HG03460 (cell line): ENCODE data around the gene PCARE.
"Not testable (repeated sequence)": the region's sequence is repeated elsewhere in the genome, so short reads cannot be mapped to it uniquely, and the experiment has no call there.

ENCODE experiments used
- ATAC-seq: cut with Tn5 transposase; IDR thresholded peaks from one replicate; pipeline ENCODE4 v1.9.1; 2021; ENCODE audit not compliant: unreplicated experiment

PCARE gene

DNA sequence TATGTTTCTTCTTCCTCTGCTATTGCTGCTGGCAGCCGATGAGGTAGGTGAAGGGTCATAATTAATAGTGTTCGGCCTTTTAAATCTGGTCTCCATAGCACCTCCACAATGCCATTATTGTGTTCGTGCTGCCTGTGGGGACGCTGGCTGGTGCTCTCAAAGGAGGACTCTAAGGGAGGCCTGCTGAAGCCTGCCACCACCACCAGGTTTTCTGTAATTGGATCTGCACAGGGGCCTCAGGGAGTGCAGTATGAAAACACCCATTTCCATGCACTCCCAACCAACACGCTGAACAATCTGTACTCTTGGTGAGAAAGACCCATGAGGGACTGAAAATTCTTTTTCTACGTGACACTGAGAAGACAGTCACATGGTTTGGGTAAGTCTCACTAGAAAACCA, 23.2 kb upstream of the PCARE start:
- no peak for ATAC-seq

DNA sequence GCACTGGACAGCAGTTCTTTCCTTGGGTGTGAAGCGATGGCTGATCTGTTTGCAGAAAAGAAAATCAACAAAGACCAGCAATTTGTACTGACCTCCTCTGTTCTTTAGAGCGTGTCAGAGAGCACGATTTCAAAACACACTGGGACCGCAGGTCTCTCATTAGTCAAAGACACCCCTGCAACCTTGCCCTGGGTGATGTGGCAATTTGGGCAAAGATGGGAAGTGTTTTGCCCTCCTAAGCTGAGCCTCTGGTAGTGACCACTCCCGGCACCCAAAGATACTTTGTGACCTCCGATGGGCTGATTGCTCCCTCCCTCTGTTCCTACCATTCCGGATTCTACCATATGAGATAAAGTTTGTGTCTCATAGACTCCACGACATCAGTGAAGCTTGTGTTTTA, 22.6 kb upstream of the PCARE start:
- ATAC-seq: no peak

DNA sequence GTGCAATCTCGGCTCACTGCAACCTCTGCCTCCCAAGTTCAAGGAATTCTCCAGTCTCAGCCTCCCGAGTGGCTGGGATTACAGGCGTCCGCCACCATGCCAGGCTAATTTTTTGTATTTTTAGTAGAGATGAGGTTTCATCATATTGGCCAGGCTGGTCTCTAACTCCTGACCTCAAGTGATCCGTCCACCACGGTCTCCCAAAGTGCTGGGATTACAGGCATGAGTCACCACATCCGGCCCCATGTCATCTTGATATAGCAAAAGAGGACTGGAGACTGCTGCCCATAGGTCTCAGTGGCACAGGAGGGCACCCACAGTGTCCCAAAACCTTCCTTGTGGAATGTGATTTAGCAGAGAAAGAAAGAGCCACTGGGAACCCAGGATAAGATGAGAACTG, 16.0 kb upstream of the PCARE start:
- ATAC-seq: not testable (repeated sequence)

DNA sequence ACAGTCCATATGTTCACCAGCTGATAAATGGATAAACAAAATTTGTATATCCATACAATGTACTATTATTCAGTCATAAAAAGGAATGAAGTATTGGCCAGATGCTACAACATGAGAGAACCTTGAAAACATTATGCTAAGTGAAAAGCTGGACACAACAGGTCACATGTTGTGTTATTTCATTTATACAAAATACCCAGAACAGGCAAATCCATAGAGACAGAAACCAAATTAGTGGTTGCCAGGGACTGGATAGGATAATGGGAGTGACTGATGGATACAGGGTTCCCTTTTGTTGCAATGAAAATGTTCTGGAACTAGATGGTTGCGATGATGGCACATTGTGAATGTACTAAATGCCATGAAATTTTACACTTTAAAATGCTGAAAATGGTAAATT, 10.2 kb upstream of the PCARE start:
- no peak for ATAC-seq

DNA sequence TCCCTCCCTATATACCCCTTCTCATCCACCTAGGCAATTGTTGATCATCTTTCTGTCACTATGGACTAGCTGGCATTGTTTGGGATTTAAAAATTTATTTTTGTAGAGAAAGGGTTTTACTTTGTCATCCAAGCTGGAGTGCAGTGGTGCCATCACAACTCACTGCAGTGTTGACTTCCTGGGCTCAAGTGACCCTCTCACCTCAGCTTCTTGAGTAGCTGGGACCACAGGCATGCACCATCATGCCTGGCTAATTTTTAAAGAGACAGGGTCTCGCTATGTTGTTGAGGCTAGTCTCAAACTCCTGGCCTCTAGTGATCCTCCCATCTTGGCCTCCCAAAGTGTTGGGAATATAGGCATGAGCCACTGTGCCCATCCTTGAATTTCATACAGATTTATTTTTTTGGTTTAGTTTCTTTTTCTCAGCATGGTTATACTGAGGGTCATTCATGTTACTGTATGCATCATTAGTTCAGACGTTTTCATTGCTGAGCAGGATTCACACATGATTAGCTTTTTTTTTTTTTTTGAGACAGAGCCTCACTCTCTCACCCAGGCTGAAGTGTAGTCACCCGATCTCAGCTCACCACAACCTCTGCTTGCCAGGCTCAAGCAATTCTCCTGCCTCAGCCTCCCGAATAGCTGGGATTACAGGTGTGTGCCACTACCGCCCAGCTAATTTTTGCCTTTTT, 8.6 kb upstream of the PCARE start:
- peak; percentile 89 for ATAC-seq

DNA sequence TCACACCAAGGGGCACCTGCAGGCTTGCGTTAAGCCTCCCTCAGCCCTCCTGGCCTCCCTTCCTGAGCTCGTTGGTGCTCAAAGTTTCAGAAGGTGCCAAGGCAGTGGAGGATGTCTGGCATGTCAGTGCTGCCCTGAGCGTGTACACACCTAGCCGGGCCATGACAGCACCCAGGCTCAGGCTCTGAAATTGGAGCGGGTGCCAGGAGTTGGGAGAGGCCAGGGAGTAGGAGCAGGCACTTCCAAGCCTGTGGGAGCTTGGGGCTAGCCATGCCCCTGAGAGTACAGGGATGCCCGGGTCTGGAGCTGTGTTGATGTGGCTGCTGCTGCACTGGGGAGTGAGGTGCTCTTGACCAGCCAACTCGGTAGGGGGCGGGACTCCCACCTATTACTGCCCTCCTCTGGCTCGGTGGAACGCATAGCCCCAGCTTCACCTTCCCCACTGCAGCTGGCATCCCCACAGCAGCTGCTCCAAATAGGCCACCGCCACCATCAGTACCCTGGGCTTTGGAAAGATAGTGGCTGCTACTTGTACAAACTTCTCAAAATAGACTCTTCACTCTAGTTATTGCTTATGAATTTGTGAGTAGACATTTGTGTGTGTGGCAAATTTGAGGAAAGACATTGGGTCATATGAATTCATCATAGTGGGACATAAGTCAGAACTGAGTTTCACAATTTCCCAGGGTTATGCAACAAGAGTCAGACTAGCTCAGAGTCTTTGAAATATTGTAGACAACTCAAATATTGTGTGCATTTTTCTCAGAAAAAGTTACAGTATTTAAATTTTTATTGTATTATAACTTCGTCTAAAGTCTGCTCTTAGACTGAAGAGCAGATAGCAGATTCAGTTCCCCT, 6.8 kb upstream of the PCARE start:
- ATAC-seq: no peak

DNA sequence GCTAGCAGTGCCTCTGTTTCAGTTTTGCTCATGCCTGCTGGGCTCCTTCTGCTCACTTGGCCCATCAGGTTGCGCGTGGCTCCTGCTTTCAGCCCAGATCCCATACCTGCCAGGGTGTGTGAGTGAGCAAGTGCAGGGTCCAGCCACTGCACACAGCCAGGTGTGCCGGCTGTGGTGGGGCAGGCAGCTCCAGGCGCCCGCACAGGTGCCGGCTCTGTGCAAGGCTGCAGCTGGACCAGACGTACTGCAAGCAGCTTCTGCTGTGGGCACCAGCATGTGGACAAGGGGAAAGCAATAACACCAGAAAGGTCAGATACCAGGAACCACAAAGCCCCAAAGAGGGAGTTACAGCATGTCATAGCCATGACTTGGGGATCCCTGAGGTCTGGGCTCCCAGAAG, 5.6 kb upstream of the PCARE start:
- ATAC-seq: no peak

DNA sequence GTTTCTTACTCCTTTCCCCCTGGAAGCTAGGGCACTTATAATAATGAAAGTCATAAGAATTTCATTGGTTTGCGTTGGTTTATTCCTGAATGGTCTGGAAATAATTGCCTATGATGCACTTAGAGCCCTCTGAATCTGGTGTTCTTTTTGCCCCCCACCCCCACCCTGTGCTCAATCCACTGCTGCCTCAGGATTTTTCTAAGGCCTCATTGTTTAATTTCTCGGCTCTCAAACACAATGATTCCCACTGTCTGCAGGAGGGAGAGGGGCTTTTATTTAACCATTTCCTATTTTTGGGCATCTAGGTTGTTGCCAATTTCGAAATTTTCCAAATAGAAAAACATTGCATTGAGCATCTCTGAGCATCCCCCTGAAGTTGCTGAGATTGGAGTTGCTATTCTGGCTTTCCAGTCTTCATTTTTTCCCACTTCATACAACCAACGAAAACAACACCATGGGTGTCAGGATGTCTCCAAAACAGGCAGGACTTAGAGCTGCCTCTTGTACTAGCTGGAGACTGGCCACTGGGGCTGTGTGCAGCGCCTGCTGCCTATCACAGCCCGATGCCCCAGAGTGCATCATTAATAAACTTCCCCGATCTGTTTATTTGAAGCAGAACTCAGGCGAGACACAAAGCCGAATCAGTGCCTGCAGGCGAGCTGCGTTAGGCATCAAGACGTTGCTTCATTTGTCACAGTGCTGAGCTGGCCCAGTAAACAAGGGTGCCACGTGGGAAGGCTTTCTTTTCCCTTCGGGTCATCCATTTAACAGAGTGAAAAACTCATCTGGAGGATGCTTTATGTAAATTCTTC, 1.8 kb upstream of the PCARE start:
- ATAC-seq: no peak

DNA sequence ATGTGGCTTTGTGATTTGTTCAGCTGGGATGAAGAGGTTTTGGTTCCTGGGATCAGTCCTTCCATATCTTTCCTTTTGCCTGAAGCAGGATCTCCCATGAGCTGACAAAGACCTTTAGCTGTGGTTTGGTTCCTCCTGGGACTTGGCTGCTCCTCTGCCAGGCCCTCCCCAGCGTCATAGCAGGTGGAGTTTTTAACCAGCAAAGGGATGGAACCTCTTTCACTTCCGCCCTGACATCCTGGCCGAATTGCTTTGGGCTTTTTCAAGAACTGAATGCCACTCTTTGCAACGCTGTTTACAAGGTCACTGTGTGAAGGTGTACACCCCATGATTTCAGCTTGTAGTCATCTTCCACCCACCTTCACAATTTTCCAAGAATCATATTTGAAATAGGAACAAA, 390 bp downstream of the PCARE start:
- ATAC-seq: no peak

DNA sequence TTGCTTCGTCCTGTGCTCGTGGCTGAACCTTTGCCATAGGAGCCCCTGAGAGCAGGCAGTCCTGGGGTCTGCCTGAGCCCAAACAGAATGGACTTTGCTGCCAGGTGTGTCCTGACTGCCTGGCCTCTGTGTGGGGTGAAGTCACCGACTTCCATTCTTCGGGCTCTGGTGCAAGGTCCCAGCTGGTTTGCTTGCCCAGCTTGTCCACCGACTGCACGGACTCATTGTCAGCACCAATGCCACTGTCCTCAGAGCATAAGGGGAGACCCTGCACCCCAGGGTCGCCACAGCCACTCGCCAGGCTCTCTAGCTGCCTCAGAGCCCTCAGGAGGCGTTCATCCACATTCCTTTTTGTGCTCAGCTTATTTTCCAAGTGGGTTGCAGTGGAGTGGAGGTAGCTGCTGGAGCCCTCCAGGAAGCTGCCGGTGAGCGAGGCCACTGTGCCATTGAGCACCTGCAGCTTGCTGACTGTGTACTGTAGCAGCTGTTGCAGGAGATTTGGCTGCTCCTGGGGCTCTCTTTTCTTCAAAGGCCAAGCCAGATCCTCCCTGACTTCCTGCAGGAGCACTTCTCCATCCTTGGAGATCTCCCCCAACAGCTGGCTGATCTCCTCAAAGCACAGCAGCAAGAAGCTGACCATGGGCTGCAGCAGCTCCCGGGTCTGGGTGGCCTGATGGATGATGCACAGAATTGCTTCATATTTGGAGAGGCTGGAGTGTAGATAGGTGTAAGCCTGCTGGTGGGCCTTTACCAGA, 1.2 kb downstream of the PCARE start:
- ATAC-seq: no peak

DNA sequence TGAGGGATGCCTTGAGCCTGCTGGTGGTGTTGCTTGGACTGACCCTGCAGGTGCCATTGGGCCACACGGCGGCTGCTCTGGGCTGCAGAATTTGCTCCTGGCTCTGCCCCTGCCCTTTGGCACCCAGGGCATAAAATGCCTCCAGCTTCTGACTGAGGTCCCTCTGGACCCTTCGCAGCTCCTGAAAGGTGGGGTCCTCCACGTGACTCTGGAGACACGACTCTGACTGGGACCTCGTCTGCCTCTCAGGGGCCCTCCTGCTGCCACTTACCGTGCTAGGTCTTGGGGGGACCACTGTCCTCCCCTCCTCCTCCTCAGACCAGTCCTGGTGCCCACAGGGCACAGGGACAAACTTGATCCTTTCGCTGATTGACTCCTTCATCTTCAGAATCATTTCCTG, 2.1 kb downstream of the PCARE start:
- ATAC-seq: no peak

DNA sequence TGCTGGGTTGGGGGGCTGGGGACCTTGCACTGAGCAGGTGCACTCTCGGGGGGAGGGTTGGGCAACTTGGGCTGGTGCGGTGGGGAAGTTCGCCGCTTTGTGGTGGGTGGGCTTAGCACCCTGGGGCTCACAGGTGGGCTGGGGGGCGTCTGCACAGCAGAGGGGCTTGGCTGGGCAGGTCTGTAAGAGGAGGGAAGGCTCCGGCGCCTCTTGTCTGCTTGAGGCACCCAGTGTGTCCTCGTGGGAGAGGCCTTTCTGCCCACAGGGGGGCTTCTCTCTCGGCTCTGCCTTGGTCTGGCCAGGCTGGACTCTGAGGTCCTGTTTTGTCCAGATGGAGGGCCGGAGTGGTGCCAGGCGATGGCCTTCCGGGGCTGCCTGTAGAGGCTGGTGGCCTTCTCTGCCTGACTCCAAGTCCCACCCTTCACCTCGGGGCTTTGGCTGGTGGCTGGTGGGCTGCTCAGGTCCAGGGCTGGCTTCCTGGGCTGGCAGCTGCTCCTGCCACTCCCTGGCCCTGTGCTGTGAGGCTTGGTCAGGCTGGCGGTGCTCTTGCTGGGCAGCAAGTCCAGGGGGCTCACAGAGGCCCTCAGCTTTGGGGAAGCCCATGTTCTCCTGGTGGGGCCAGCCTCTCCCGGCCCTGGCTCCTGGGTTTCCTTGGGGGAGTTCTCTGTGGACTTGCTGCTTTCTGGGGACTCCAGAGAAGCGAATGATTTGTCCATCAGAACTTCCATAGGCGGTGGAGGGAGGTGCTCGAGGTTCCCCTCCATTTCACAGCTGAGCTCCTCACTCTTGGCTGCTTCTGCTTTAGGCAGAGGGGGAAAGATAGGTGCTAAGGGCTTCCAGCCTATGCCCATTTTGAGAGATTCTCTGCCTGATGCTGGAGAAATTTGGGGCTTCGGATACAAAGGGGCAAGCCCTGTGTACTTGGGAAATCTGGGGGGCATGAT, 3.0 kb downstream of the PCARE start:
- ATAC-seq: no peak

DNA sequence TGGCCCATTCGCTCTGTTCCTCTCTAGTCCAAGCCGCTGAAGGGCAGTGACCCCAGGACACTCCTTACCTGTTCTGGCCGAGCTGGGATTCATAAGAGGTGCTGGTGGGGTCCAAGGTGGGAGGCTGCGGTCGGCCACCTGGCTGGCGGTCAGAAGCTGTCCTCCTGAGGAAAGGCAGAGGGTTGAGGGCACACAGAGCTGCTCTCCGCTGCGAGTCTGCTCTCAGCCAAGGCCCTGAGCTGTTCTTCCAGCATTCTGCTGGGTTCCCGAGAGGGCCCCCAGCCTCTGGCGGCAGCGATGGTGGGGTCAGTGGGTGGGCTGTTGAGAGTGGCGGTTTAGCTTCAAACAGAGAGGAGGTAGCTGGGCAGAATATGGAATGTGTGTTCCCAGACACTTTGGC, 3.8 kb downstream of the PCARE start:
- ATAC-seq: no peak

DNA sequence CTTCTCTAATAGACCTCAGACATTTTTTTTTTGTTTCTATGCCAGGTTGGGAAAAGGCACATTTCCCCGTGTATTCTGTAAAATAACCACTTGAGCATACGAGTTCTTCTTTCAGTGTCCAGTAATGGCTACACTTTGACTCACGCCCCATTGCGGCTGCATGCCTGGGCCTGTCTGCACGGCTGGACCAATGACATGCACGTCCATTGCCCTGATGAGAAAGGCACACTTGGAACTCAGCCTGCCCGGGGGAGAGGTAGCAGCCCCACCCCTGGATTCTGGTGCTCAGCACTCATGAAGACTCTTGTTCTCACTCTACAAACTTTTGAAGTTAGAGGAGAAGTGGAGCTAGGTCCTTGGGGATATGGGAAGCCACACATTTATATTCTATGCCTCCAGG, 5.8 kb downstream of the PCARE start:
- ATAC-seq: no peak

DNA sequence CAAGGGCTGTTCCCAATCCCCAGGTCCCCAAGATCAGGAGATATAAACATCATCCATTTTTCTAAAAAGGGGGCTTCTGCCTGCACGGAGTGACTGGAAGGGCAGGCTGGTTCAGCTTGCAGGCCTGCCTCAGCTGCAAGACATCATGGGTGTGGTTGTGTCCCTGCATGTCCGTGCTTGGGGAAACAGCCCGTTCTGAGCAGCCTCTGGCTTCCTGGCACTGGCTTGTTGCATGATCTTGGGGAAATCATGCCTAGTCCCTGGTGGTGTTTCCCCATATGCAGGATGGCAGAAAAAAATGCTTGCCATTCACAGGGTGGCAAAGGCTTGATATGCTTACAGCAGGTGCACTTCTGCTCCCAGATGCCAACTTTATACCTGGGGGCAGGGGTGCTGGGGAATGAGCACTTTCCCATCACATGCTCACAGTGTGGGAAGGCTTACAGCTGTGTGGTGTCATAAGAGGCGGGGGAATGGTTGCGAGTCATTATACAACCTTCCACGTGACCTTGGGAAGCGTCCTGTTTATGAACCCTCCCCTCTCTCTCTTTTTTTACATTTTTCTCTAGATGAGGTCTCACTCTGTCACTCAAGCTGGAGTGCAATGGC, 7.2 kb downstream of the PCARE start:
- no peak for ATAC-seq

DNA sequence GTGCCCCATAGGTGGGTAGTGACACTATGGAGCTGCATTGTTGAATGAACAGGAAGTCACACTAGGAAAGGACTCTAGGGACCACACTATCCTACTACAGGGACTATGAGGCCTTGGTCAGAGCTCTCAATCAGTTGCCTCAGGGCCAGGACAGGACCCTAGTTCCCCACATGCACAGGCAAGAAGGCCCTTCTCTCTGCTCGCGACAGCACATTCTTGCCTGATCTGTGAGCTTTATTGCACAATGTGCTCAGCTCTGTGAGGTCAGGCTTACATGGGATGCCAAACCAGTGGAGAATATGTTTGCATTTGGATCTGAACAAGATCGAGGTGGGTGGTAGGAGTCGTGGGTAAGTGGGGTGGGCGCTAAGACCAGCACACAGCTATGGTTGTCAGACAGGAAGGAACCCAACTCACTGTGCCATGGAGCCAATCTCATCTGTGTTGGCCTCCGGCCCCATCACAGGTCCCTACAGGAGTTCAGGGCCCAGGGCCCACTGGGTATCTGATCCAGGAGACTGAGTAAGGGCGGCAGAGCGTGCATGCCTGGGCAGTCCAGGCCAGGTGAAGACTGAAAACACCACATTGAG, 8.0 kb downstream of the PCARE start:
- ATAC-seq: no peak

DNA sequence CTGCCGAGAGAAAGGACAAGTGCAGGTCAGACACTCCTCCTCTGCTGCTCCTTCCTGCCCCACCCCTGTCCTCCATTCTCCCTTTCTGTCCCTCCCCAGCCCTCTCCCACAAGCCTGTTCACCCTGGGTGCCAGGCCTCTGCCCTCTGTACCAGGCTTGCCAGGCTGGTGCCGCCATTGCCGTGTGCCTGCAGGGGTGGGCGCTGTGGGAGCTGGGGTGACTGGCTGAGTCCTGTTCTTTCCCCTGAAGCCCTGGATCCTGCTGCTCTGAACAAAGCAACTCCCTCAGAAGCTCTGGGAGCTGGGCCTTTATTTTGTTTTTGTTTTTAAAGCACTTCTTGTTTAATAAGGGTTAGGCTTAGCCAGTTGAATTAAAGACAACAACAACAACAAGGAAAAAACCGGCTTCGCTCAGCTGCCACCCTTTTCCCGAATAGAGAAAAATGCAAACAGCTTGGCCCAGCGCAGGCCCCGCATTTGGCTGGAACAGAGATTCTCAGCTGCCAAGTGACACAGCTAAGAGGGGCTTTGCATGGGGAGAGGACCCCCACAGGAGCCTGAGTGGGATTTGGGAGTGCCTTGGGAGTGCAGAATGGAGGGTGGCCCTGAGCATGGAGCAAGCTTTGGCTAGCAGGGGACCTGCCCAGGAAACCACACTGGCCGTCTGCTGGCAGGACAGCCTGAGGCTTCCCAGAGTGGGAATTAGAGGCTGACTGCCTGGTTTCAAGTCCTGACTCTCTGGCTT, 9.1 kb downstream of the PCARE start:
- ATAC-seq: no peak

DNA sequence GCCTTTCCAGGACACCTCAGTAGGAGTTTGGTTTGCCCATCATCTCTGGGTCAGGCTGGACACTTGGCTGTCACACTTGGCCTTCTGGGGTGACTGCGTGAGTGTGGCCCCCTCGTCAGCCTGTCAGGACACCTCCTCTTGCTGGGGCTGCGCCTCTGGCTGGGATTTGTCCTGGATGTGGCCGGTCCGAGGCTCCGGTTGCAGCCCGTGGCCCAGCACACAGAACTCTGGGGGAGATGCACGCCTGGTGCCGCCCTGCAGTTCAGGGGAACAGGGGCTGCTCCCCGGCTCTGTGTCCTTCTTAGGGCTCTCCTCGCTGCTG, 9.6 kb downstream of the PCARE start:
- ATAC-seq: no peak

DNA sequence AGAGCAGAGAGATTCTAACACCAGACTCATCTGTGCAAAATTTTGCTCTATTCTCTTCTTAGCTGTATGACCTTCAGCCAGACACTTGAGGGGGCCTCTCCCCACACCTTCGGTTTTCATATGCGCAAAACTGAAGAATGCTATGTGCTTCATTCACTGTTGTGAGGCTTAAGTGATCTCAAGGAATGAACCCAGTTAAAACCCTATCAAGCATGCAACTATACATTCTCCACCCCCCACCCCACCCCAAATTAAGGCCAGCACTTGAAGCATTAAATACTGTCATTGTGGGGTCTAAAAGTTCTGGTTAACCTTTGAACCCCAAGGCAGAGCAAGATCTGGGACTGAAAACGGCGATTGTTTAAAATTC, 10.0 kb downstream of the PCARE start:
- ATAC-seq: no peak
